T-cell (primary cell): ENCODE results near the gene ZNF277. TPM values are rescaled to one million over a fixed set of nuclear protein-coding genes. Genes with fewer than 3 reads are reported as not detected.
"Not testable (repeated sequence)": the region's sequence is repeated elsewhere in the genome, so short reads cannot be mapped to it uniquely, and the experiment has no call there.

ENCODE experiments used
- ATAC-seq, 4 experiments: fragments of 200-7000 bp in 3 of 4; fragments of 150-1000 bp in 1 of 4; cut with Tn5 transposase; replicated peaks in 1 of 4; 1 replicate in 3 of 4; 2 replicates in 1 of 4; pipeline ENCODE4 v1.10.0; 2021; ENCODE audit warnings: moderate library complexity in 3 of 4, mild to moderate bottlenecking in 2 of 4, moderate number of reproducible peaks in 1 of 4
- CTCF ChIA-PET, 2 donors: fragments of 300-600 bp; sonication (Branson Sonifier 250); formaldehyde crosslinking; loops; one replicate each; lab custom pipeline; 2022; ENCODE audit warnings: antibody characterized with exemption in 2 of 2; lab: Charles Lee
- POLR2A ChIA-PET, 2 donors: fragments of 300-600 bp; sonication (Branson Sonifier 250); formaldehyde crosslinking; loops; one replicate each; lab custom pipeline; 2022; ENCODE audit warnings: antibody characterized with exemption in 2 of 2; lab: Charles Lee
- DNase-seq, 35 experiments: peaks; one replicate each; pipeline versions ENCODE4 v3.0.0 to v3.0.0-alpha.2; 2013 to 2023
- H3K27ac ChIP-seq: one replicate; pipeline ENCODE4 v1.5.1; 2013; ENCODE audit warnings: low read length
- H3K27me3 ChIP-seq, 2 experiments: replicated peaks in 1 of 2; 1 replicate in 1 of 2; 2 replicates in 1 of 2; pipeline versions ENCODE4 v1.6.1 to v1.7.0; 2013; ENCODE audit warnings: low read length in 1 of 2, mixed read lengths in 1 of 2; ENCODE audit not compliant: control insufficient read depth in 2 of 2, insufficient read depth in 2 of 2; ENCODE audit errors: extremely low read depth in 1 of 2
- H3K36me3 ChIP-seq, 2 donors: 1 replicate in 1 of 2; 2 replicates in 1 of 2; pipeline versions ENCODE4 v1.6.1 to v1.7.0; 2013; ENCODE audit warnings: low read length in 1 of 2; ENCODE audit not compliant: control insufficient read depth in 2 of 2, insufficient read depth in 1 of 2; ENCODE audit errors: extremely low read depth in 1 of 2
- H3K4me1 ChIP-seq, 2 experiments: 1 replicate in 1 of 2; 2 replicates in 1 of 2; pipeline versions ENCODE4 v1.6.1 to v1.7.0; 2013; ENCODE audit warnings: low read length in 2 of 2, mixed read lengths in 1 of 2; ENCODE audit not compliant: insufficient read depth in 2 of 2, control insufficient read depth in 1 of 2; ENCODE audit errors: extremely low read depth in 1 of 2
- H3K4me3 ChIP-seq, 2 donors: 1 replicate in 1 of 2; 2 replicates in 1 of 2; pipeline versions ENCODE4 v1.5.1 to v1.7.0; 2013; ENCODE audit warnings: mild to moderate bottlenecking in 2 of 2, low read length in 1 of 2, moderate library complexity in 1 of 2; ENCODE audit not compliant: control insufficient read depth in 1 of 2; ENCODE audit errors: extremely low read depth in 1 of 2
- H3K9me3 ChIP-seq: 2 replicates; pipeline ENCODE4 v1.7.0; 2013
- H3K27ac Mint-ChIP-seq, 2 donors: one replicate each; pipeline ENCODE4 v1.8.0; 2020 to 2021; ENCODE audit warnings: mild to moderate bottlenecking in 2 of 2, mixed read lengths in 2 of 2
- H3K27me3 Mint-ChIP-seq, 2 donors: one replicate each; pipeline ENCODE4 v1.8.0; 2021 to 2022; ENCODE audit warnings: mixed read lengths in 2 of 2
- H3K36me3 Mint-ChIP-seq: one replicate; pipeline ENCODE4 v1.8.0; 2021; ENCODE audit warnings: mixed read lengths
- H3K4me1 Mint-ChIP-seq, 3 donors: one replicate each; pipeline ENCODE4 v1.8.0; 2020 to 2022; ENCODE audit warnings: mixed read lengths in 3 of 3, mild to moderate bottlenecking in 1 of 3
- H3K4me3 Mint-ChIP-seq, 3 donors: one replicate each; pipeline ENCODE4 v1.8.0; 2020 to 2022; ENCODE audit warnings: mild to moderate bottlenecking in 3 of 3, mixed read lengths in 3 of 3, moderate library complexity in 3 of 3
- H3K9me3 Mint-ChIP-seq, 3 donors: one replicate each; pipeline ENCODE4 v1.8.0; 2020 to 2022; ENCODE audit warnings: mixed read lengths in 3 of 3
- WGBS: methylation state at CpG from one replicate; pipeline ENCODE4 v1.1.5; 2013; ENCODE audit warnings: missing lambda C conversion rate; ENCODE audit not compliant: insufficient coverage; 5-methylcytosine and 5-hydroxymethylcytosine counted together
- total RNA-seq, 35 experiments: library from RNA in 6 of 35; stranded (reverse) in 6 of 35; fragments of 120-200 nt in 1 of 35; gene quantifications; one replicate each; pipeline versions ENCODE4 v1.2.1 to v1.2.4 and lab custom pipeline; 2013 to 2026

Gene ZNF277
- total RNA-seq, 5 donors from 2014 or later (not counting 1 experiment from before 2014, with no cell fraction given), result 26.6 to 31.4 (median 30.2) TPM

GRCh38 chr7:112234147-112234546 lies 27.7 kb downstream of the ZNF277 start:
- no peak for ATAC-seq

GRCh38 chr7:112236597-112236996 lies 30.1 kb downstream of the ZNF277 start:
- Histone ChIP-seq H3K4me1 (no peaks in the 10 kb centered on the region), H3K9me3 (no peaks in the 10 kb centered on the region), H3K4me3 (no peak overlapping the region), H3K36me3 (no peaks in the 10 kb centered on the region), H3K27ac (no peak overlapping the region), H3K27me3 (no peaks in the 10 kb centered on the region)
- no CpG with 5 or more reads among the region's 2 CpGs for WGBS
- no peaks in the 10 kb centered on the region for H3K27me3 Mint-ChIP-seq
- POLR2A ChIA-PET, result no interaction called here
- no peak overlapping the region for H3K27ac Mint-ChIP-seq
- no peak overlapping the region for H3K4me3 Mint-ChIP-seq
- no peak for ATAC-seq
- H3K36me3 Mint-ChIP-seq, result peaks cover 51% of the 10 kb centered on the region
- H3K4me1 Mint-ChIP-seq, result peaks cover 10 to 40% (median 11%) of the 10 kb centered on the region in 3 donors
- CTCF ChIA-PET, result no interaction called here
- no peak for DNase-seq
- peaks cover 10 to 20% (median 18%) of the 10 kb centered on the region in 3 donors for H3K9me3 Mint-ChIP-seq

More at GRCh38 chr7:112234147-112234546, 27.7 kb downstream of the ZNF277 start:
- CTCF ChIA-PET, result no interaction called here
- Mint-ChIP-seq H3K27ac (no peak overlapping the region), H3K9me3 (peaks cover 0 to 6% (median 6%) of the 10 kb centered on the region in 3 donors), H3K36me3 (peaks cover 43% of the 10 kb centered on the region), H3K27me3 (no peaks in the 10 kb centered on the region), H3K4me3 (no peak overlapping the region), H3K4me1 (peaks cover 17 to 46% (median 26%) of the 10 kb centered on the region in 3 donors)
- Histone ChIP-seq H3K4me3 (no peak overlapping the region), H3K27me3 (no peaks in the 10 kb centered on the region), H3K27ac (no peak overlapping the region), H3K36me3 (no peaks in the 10 kb centered on the region), H3K9me3 (no peaks in the 10 kb centered on the region), H3K4me1 (no peaks in the 10 kb centered on the region)
- DNase-seq, result no peak
- WGBS, result 100% methylated on average over 1 of the region's 1 CpG
- POLR2A ChIA-PET, result no interaction called here

- ATAC-seq (no peak), DNase-seq (no peak)
- H3K27ac ChIP-seq, result no peak overlapping the region
- Mint-ChIP-seq H3K27me3 (no peaks in the 10 kb centered on the region), H3K36me3 (peaks cover 47% of the 10 kb centered on the region), H3K4me3 (no peak overlapping the region), H3K27ac (no peak overlapping the region), H3K4me1 (peaks cover under 1 to 29% (median under 1%) of the 10 kb centered on the region in 3 donors), H3K9me3 (peaks cover 10 to 21% (median 19%) of the 10 kb centered on the region in 3 donors)
- H3K36me3 ChIP-seq, result no peaks in the 10 kb centered on the region
- no peaks in the 10 kb centered on the region for H3K27me3 ChIP-seq
- no peaks in the 10 kb centered on the region for H3K9me3 ChIP-seq
- ChIA-PET POLR2A (no interaction called here), CTCF (no interaction called here)
- no peaks in the 10 kb centered on the region for H3K4me1 ChIP-seq
- no peak overlapping the region for H3K4me3 ChIP-seq
- WGBS, result no CpG with 5 or more reads among the region's 3 CpGs
Measured at GRCh38 chr7:112238330-112238729, 31.8 kb downstream of the ZNF277 start.

- peaks cover 47% of the 10 kb centered on the region for H3K36me3 Mint-ChIP-seq
- no peaks in the 10 kb centered on the region for H3K4me1 ChIP-seq
- no peak overlapping the region for H3K27ac ChIP-seq
- DNase-seq (no peak), ATAC-seq (no peak)
- no peak overlapping the region for H3K27ac Mint-ChIP-seq
- H3K4me3 Mint-ChIP-seq, result no peak overlapping the region
- 100% methylated on average over 6 of the region's 9 CpGs for WGBS
- H3K4me3 ChIP-seq, result no peak overlapping the region
- H3K36me3 ChIP-seq, result no peaks in the 10 kb centered on the region
- no peaks in the 10 kb centered on the region for H3K27me3 ChIP-seq
- H3K9me3 ChIP-seq, result no peaks in the 10 kb centered on the region
- no peaks in the 10 kb centered on the region for H3K27me3 Mint-ChIP-seq
- peaks cover 10 to 19% (median 18%) of the 10 kb centered on the region in 3 donors for H3K9me3 Mint-ChIP-seq
- CTCF ChIA-PET, result no interaction called here
- POLR2A ChIA-PET, result no interaction called here
- peaks cover 0 to 34% (median 2%) of the 10 kb centered on the region in 3 donors for H3K4me1 Mint-ChIP-seq
Measured at GRCh38 chr7:112238852-112239610, 32.5 kb downstream of the ZNF277 start.

GRCh38 chr7:112248598-112248997 lies 42.1 kb downstream of the ZNF277 start:
- H3K4me1 ChIP-seq, result peaks cover 0 to 2% of the 10 kb centered on the region in 2 experiments
- no peak overlapping the region for H3K4me3 ChIP-seq
- H3K4me1 Mint-ChIP-seq, result peaks cover 28 to 58% (median 35%) of the 10 kb centered on the region in 3 donors
- no peak overlapping the region for H3K4me3 Mint-ChIP-seq
- no peak for DNase-seq
- H3K36me3 Mint-ChIP-seq, result peaks cover 19% of the 10 kb centered on the region
- H3K27me3 ChIP-seq, result no peaks in the 10 kb centered on the region
- no peaks in the 10 kb centered on the region for H3K36me3 ChIP-seq
- ChIA-PET POLR2A (interaction anchor here in 1 of 2 donors (0.7 kb wide), 1 partner anchor 10 kb away, joined by 4 read pairs; no protein-coding TSS in a partner anchor), CTCF (no interaction called here)
- H3K27ac ChIP-seq, result no peak overlapping the region
- H3K27me3 Mint-ChIP-seq, result no peaks in the 10 kb centered on the region
- H3K9me3 Mint-ChIP-seq, result peaks cover 0 to 3% (median 3%) of the 10 kb centered on the region in 3 donors
- no peak overlapping the region for H3K27ac Mint-ChIP-seq
- ATAC-seq, result no peak
- no CpG with 5 or more reads among the region's 2 CpGs for WGBS
- peaks cover 2% of the 10 kb centered on the region for H3K9me3 ChIP-seq

- POLR2A ChIA-PET, H3K9me3 ChIP-seq, H3K4me1 ChIP-seq, CTCF ChIA-PET, H3K27me3 ChIP-seq, DNase-seq, H3K27ac ChIP-seq, ATAC-seq, H3K36me3 ChIP-seq, H3K27me3 Mint-ChIP-seq, H3K4me3 ChIP-seq, H3K27ac Mint-ChIP-seq, H3K9me3 Mint-ChIP-seq, H3K4me3 Mint-ChIP-seq: not testable (repeated sequence)
- WGBS, result 100% methylated on average over 3 of the region's 13 CpGs
- Mint-ChIP-seq H3K4me1 (peaks cover 39 to 68% (median 47%) of the 10 kb centered on the region in 3 donors), H3K36me3 (peaks cover 15% of the 10 kb centered on the region)
Measured at GRCh38 chr7:112249967-112250366, 43.5 kb downstream of the ZNF277 start.
